DND-41 (cell line): ENCODE data around the gene SRRM2.
A peak's percentile ranks its signal among the peaks of the same experiment; 100 is the strongest.

Experiments
- ATAC-seq: fragments of 200-7000 bp; cut with Tn5 transposase; 3 replicates; pipeline ENCODE4 v1.9.1; 2021; ENCODE audit warnings: low read depth; ENCODE audit not compliant: insufficient read depth
- DNase-seq: peaks from one replicate; pipeline ENCODE4 v3.0.0-alpha.2; 2020
- H2AFZ ChIP-seq: 2 replicates; pipeline ENCODE4 v1.6.0; 2012; ENCODE audit warnings: low read depth, low read length
- H3K27ac ChIP-seq: 2 replicates; pipeline ENCODE4 v1.5.1; 2012; ENCODE audit warnings: low read length, inconsistent platforms
- H3K27me3 ChIP-seq: fragments of 200-600 bp; sonication (generic); 2 replicates; pipeline ENCODE4 v1.6.0; 2012; ENCODE audit warnings: low read length, mild to moderate bottlenecking, inconsistent platforms; ENCODE audit not compliant: insufficient read depth, poor library complexity
- H3K36me3 ChIP-seq: 2 replicates; pipeline ENCODE4 v1.5.1; 2012; ENCODE audit warnings: low read length, inconsistent platforms; ENCODE audit not compliant: insufficient read depth
- H3K4me1 ChIP-seq: 2 replicates; pipeline ENCODE4 v1.5.1; 2012; ENCODE audit warnings: mild to moderate bottlenecking, low read length; ENCODE audit not compliant: insufficient read depth
- H3K4me2 ChIP-seq: 2 replicates; pipeline ENCODE4 v1.6.0; 2012; ENCODE audit warnings: mild to moderate bottlenecking, moderate library complexity, low read length, inconsistent platforms; ENCODE audit not compliant: insufficient read depth
- H3K4me3 ChIP-seq, 2 experiments: fragments of 200-600 bp in 1 of 2; shearing (Covaris generic) in 1 of 2; 2 replicates each; pipeline ENCODE4 v1.5.1; 2012 to 2016; ENCODE audit warnings: inconsistent platforms in 2 of 2, low read length in 2 of 2, mild to moderate bottlenecking in 2 of 2, low read depth in 1 of 2, moderate library complexity in 1 of 2
- H3K79me2 ChIP-seq: 2 replicates; pipeline ENCODE4 v1.6.0; 2012; ENCODE audit warnings: low read length, inconsistent platforms; ENCODE audit not compliant: insufficient read depth
- H3K9ac ChIP-seq: 2 replicates; pipeline ENCODE4 v1.6.0; 2012; ENCODE audit warnings: low read depth, mild to moderate bottlenecking, inconsistent platforms, low read length, moderate library complexity
- H3K9me3 ChIP-seq: 2 replicates; pipeline ENCODE4 v1.5.1; 2012; ENCODE audit warnings: low read length, moderate library complexity, mild to moderate bottlenecking, inconsistent platforms; ENCODE audit not compliant: insufficient read depth, severe bottlenecking
- H4K20me1 ChIP-seq: 2 replicates; pipeline ENCODE4 v1.6.0; 2012; ENCODE audit warnings: low read length; ENCODE audit not compliant: insufficient read depth
- CTCF ChIP-seq: IDR thresholded peaks from 2 replicates; pipeline ENCODE4 v1.5.1; 2012; ENCODE audit warnings: borderline replicate concordance, low read length, moderate library complexity, mild to moderate bottlenecking; ENCODE audit not compliant: poor library complexity, severe bottlenecking; ENCODE audit errors: extremely low read depth
- EZH2 ChIP-seq: IDR thresholded peaks from 3 replicates; pipeline ENCODE4 v1.6.1; 2012; ENCODE audit warnings: borderline replicate concordance, low read depth, mild to moderate bottlenecking, moderate library complexity, low read length, inconsistent platforms; ENCODE audit not compliant: severe bottlenecking

Gene SRRM2

GRCh38 chr16:2779151-2779920, 26.9 kb downstream of the SRRM2 start:
- Histone ChIP-seq H3K4me1 (peaks cover 31% of the 10 kb centered on the region), H3K79me2 (peaks cover 40% of the 10 kb centered on the region), H3K27ac (no peak overlapping the region), H3K9ac (no peak overlapping the region), H3K27me3 (no peaks in the 10 kb centered on the region), H3K36me3 (peaks cover 12% of the 10 kb centered on the region), H3K9me3 (no peaks in the 10 kb centered on the region), H4K20me1 (peaks cover 20% of the 10 kb centered on the region), H3K4me2 (peak overlapping the region; percentile 92), H2AFZ (no peak overlapping the region), H3K4me3 (peak overlapping the region in 1 of 2 experiments; percentile 86; a peak in 1 of 4 replicates)
- ATAC-seq (no peak), DNase-seq (no peak)
- no peak for TF ChIP-seq EZH2
- TF ChIP-seq CTCF, result no peak

GRCh38 chr16:2779978-2780898, 27.8 kb downstream of the SRRM2 start:
- peaks cover 25% of the 10 kb centered on the region for H3K4me1 ChIP-seq
- no peaks in the 10 kb centered on the region for H3K9me3 ChIP-seq
- TF ChIP-seq EZH2, result no peak
- H3K36me3 ChIP-seq, result peaks cover 3% of the 10 kb centered on the region
- DNase-seq (no peak), ATAC-seq (no peak)
- no peak overlapping the region for H3K4me2 ChIP-seq
- H3K4me3 ChIP-seq, result no peak overlapping the region
- H3K27ac ChIP-seq, result no peak overlapping the region
- no peak overlapping the region for H2AFZ ChIP-seq
- no peak overlapping the region for H3K9ac ChIP-seq
- H3K27me3 ChIP-seq, result no peaks in the 10 kb centered on the region
- peaks cover 35% of the 10 kb centered on the region for H3K79me2 ChIP-seq
- H4K20me1 ChIP-seq, result peaks cover 14% of the 10 kb centered on the region

GRCh38 chr16:2782583-2783351, 30.3 kb downstream of the SRRM2 start:
- DNase-seq (no peak), ATAC-seq (no peak)
- no peaks in the 10 kb centered on the region for H3K9me3 ChIP-seq
- H3K9ac ChIP-seq, result no peak overlapping the region
- H3K4me1 ChIP-seq, result peaks cover 12% of the 10 kb centered on the region
- no peaks in the 10 kb centered on the region for H4K20me1 ChIP-seq
- no peaks in the 10 kb centered on the region; the same call in 1 of the 2 replicates for H3K36me3 ChIP-seq
- TF ChIP-seq CTCF (no peak), EZH2 (no peak)
- no peak overlapping the region for H3K4me3 ChIP-seq
- H2AFZ ChIP-seq, result no peak overlapping the region
- H3K27ac ChIP-seq, result no peak overlapping the region
- H3K27me3 ChIP-seq, result peaks cover under 1% of the 10 kb centered on the region
- no peak overlapping the region for H3K4me2 ChIP-seq
- peaks cover 12% of the 10 kb centered on the region for H3K79me2 ChIP-seq
